HG02973 (cell line): ENCODE measurements around the gene CACNA2D3.

Source experiments
- ATAC-seq: cut with Tn5 transposase; IDR thresholded peaks from one replicate; pipeline ENCODE4 v1.9.1; 2021; ENCODE audit warnings: moderate library complexity; ENCODE audit not compliant: unreplicated experiment

Gene CACNA2D3

DNA sequence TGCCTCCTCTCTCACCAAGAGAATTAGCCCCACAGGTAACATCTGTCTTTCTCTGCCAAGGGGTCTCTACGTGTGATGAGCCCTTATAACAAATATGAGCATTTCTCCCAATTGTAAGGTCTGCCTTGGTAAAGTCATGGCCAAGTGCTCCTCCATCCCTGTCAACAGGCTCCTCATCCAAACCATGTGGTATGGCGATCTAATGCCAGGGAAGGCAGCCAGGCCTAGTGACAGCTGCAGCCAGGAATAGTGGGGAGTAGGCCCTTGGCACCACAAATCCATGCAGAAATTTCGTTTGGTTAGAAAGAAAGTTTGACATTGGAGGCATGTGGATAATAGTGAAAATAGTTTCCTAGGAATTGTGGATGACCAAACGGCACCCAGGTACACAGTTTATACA lies 810.3 kb downstream of the CACNA2D3 start:
- no peak for ATAC-seq

GRCh38 chr3:54935869-54936268 lies 813.5 kb downstream of the CACNA2D3 start:
- ATAC-seq, result no peak

GRCh38 chr3:54936561-54936960 lies 814.2 kb downstream of the CACNA2D3 start:
- no peak for ATAC-seq

DNA sequence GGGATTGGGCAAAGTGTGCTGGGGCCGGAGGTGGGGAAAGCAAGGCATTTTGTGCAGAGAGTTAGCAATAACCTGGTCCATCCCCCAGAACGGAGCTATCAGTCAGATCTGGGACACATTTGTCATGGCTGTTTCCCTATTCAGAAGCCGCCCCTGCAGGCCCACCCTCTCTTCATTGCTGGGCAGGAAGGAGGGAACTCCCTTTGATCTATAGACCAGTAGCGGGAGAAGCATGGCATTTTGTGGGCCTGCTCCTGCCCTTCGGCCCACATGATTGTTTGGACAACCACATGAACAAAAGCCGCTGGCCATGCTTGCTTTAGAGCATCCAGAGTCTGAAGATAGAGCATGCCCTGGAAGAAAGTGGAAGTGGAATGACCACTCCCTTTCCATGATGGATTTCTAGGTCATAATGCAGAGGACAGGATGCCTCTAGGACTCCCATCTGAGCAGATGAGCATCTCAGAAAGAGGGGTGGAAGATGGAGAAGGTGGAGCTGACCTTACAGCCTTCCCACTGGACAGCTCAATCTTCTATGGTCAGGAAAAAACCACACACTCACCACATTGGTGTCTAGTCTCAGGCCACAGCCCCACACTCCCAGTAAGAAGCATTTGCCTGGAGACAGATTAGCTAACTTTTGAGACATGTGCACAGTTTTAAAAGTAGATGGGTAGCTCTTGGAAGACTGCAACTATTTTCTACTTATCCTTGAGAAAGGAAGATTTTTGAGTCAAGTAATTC lies 817.4 kb downstream of the CACNA2D3 start:
- ATAC-seq, result no peak

- ATAC-seq, result no peak
Observed at GRCh38 chr3:54940971-54941370, 818.6 kb downstream of the CACNA2D3 start.

DNA sequence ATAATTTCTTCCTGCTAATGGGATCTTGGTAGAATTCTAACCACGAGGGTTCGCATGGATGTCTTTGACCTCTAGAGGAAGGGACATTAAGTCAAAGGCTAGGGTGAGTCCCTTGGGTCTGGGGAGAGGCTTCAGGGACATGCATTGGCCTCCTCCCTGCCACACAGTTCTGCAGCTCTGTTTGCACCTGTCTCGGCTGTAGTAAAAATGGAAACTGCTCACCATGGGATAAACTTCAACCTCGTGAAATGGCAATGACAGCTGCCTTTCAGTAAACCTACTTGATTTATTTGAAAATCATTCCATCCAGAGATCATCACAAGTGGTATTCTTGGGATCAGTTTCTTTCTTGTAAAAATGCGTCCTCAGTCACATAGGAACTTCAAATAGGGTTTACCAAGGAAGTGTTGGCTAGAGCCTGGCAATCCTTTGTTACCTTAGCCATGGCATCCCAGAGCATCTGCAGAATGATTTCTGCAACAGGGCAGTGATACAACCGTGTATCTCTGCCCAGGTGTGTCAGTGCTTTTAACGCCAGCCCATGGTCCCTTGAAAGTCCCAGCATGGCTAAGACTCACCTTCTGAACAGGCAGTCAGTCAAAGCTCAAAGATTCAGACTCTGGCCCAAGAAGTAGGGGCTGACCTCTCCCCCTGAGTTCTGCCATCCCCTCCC lies 819.5 kb downstream of the CACNA2D3 start:
- ATAC-seq, result no peak

DNA sequence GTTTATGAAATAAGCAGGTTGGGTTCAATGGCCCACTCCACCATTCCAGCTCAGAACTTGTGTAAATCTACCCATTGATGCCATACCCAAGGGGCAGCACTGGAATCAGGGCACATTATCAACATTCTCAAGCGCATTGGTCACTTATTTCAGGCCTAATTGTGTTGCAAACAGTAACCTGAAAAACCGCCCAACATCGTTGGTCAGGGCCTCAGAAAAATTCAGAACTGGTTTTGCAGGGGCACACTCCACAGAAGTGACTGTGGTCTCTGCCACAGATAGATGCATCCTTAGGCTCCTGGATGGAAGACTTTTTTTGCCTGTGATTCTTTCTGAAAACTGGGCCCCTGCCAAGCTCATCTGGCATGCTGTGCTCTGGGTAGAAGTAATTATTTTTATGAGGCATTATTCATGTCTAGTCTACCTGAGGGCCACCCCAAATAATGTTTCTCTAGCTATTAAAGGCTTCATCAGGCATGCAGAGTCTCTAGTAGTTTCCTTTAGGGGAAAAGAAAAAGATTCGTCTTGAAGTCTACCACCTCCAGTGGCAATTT lies 827.2 kb downstream of the CACNA2D3 start:
- ATAC-seq, result no peak

DNA sequence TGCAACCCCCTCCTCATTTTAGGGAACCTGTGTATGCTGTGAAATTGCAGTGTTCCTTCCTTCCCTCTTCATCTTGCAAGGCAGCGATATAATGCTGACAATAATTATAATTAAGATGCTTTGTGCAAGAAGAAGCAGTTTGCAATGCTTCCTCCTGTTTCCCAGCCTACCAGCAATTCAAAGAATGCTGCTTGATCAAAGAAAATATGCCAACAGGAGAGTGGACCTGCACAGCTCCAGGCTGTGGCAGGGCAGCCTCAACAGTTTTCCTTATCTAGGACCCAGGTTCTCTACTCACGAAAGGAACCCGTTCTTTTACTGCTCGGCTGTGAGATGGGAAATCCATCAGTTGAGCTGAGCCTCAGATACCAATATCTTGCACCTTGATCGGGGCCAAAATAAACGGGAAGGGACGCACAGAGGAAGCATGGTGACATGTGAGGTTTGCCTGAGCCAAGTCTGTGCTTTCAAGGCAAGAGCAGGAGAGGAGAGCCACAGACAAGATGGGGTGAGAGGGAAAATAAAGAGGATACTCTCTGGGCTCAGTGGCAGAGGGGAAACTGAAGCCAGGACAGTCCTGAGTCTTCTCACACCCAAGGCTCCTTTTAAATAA lies 828.1 kb downstream of the CACNA2D3 start:
- ATAC-seq, result no peak

DNA sequence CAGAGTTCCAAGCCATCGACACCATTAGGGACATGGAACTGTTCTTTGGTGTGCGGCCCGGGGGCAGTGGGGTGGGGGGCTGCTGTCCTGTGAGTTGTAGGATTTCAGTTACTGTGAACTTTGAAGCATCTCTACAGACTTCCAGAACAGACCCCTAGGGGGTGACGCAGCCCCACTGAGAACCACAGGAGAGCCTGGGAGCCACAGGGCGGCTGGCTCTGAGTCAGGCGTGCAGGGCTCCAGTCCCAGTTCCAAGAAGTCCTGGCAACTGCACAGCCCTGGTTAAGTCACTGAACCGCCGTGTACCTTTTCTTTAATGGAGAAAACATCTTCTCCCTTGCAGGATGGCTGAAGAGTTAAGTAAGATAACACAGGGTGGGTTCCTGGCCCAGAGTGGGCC lies 829.1 kb downstream of the CACNA2D3 start:
- no peak for ATAC-seq

- ATAC-seq, result no peak
Observed at GRCh38 chr3:54954022-54954421, 831.7 kb downstream of the CACNA2D3 start.

- no peak for ATAC-seq
Observed at GRCh38 chr3:54954521-54954920, 832.2 kb downstream of the CACNA2D3 start.

DNA sequence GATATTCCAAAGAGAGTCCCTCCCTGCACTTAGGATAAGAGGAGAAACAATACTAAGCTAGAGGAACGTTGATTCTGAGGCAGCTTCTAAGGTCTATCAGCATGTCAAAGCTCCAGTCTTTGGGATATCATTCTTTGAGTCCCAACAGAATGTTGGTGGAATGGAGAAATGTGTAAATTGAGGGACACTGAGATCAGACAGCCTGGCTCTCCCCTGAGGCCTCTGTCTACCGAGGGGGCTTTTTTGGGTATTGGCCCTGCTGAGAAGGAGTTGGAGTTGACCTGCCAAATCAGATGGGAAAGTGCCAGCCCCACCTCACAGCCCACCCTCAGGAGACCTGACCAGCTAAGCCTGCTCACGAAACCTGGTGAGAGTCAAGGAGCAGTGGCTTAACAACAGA lies 833.1 kb downstream of the CACNA2D3 start:
- ATAC-seq, result no peak

DNA sequence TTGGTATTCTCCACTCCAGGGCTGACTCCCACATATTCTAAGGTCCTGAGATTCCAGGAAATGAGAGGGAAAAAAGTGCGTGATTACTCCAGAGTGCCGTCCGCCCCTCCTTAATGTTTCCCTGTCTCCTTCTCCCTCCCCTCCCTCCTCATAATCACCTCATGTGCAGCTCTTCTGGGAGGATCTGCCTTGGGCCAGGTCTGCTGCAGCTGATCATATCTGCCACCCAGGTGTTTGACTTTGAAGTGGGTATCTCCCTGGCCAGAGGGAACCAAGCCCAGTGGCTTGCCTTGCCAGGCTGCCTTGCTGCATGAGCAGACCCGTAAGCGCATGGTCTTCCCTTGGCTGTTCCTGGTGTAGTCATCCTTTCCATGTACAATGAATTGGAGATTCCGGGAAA lies 833.6 kb downstream of the CACNA2D3 start:
- no peak for ATAC-seq

DNA sequence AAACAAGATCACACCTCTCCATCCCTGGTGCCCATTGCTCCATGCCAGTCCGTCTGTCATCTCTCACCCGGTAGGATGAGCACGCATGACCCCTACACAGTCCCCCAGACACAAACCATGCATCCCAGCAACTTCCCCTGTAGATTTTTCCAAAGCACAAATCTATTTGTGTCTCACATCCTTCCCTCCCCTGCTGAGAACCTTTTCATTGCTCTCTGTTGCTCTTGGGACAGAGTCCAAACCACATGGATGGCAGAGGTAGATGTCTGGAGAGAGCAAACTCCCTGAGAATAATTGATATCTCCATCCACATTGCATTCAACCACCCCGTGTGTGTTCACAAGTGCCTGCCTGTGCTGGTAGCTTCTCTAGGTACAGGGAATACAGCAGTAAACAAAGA lies 835.4 kb downstream of the CACNA2D3 start:
- no peak for ATAC-seq

DNA sequence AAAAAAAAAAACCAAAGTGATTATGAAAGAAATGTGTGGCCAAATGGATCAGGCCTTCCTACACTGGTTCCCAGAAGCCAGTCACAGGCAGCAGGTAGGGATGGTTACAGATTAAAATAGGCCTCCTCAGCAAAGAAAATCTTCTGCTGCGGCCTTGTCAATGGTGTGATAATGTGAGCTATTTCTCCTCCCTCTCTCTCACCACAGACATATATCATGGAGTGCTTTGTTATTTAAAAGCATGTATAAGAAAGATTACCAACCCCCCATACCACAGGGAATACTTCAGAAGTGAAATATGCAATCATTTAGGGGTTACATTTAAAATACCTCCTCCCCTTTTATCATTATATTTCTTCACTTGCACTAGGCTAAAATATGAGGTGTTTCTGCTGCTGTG lies 837.7 kb downstream of the CACNA2D3 start:
- ATAC-seq, result no peak

- no peak for ATAC-seq
Observed at GRCh38 chr3:54960701-54961100, 838.3 kb downstream of the CACNA2D3 start.

DNA sequence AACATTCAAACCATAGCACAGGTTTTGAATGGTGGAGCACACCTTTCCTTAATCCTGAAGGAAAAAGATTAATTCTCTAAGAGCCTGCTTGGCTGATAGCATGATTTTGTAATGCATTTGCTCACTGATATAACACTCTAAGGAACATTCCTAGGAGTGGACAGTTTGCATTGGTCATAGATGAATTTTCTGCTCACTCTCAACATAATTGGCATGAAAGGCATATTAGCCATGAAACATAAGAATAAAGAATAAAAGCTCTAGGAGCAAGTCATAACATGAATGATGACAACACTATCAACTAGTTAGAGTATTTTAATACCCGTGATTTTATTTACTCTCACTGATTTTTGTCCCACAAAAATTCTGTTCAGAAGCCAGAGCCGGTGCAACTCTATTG lies 839.8 kb downstream of the CACNA2D3 start:
- no peak for ATAC-seq

GRCh38 chr3:54963641-54964040 lies 841.3 kb downstream of the CACNA2D3 start:
- no peak for ATAC-seq

DNA sequence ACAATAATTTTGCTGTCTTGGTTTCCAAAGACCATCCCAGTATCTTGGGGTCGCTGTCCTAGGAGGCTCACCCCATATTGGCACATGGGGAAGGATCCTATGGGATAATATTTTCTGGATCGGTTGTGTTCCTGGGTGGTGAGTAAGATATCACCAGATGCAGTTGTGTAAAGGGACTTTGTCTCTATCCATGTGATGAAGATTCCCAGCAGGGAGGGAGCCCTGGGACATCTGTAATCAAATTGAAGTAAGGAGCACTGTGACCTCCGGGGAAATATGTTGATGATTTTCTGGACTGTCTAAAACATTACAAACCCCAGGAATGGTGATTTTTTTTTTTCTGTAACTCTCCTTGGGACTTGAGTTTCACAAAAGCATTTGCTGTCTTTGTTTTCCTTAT lies 841.7 kb downstream of the CACNA2D3 start:
- no peak for ATAC-seq

DNA sequence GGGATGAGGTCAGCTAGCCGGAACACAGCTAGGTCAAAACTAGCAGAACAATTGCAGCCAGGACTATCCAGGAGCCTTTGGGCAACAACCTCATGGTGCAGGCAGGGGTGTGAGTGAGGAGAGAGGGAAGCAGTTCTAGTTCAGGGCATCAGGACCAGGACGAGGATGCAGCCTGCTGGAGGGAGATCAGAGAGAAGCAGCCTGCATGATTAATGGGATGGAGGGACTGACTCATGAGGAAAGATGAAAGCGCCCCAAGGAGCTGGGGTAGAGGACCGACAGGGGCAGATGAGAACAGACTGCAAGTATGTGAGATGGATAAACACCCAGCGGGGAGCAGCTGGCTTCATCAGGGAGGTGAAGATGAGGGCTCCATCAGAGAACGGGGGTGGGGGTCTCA lies 843.4 kb downstream of the CACNA2D3 start:
- ATAC-seq, result no peak

- ATAC-seq, result no peak
Observed at GRCh38 chr3:54966979-54967378, 844.6 kb downstream of the CACNA2D3 start.

DNA sequence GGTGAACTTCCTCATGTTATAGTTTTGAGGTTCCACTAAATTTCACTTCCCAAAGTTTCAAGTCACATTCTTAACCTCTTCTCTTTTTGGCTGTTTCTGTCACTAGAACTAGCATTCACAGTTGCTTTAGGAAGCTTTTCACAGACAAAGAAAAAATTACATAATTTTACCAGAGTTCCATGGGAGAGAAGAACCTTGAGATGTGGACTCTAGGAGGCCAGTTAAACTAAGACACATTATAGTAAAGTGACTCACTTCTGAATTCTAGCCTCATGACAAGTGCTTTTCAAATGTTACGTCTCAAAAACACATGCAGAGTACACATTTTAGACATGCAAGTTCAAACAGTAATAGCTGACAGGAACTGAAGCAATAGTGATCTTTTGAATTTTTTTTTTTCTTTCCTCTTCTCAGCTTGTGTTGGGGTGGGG lies 845.4 kb downstream of the CACNA2D3 start:
- no peak for ATAC-seq
